Cardiac septum (tissue), 1 donor: ENCODE results near the gene HOXB4. TPM values are rescaled to one million over a fixed set of nuclear protein-coding genes. Genes with fewer than 3 reads are reported as not detected.

Experiments used
- DNase-seq: peaks from one replicate; pipeline ENCODE4 v3.0.0-alpha.2; 2020; ENCODE audit warnings: low spot score
- intact Hi-C: fragments of 100-400 bp; cut with DNase I; formaldehyde crosslinking; loops from one replicate; pipeline ENCODE4 v1.14.0; 2022
- long read RNA-seq: library from polyadenylated mRNA; unstranded; transcript quantifications from one replicate; pipeline ENCODE4 v2.0.0, GENCODE V29; 2021
- total RNA-seq: library from RNA; stranded (reverse); fragmentation: NEBNext Ultra II Directional; extraction: Animal tissue kit (Norgen Biotek cat#: 25700); gene quantifications from one replicate; pipeline ENCODE4 v1.2.1, GENCODE V29; 2021
- donor health status: DM: no; HTN: no; CAD: no.

The HOXB4 gene
- 1.6 TPM for total RNA-seq
- long read RNA-seq, partial matches to known transcripts = 0 of 3 reads
- long read RNA-seq, other reads (novel, unspliced or antisense) = 2 of 3 reads

DNA sequence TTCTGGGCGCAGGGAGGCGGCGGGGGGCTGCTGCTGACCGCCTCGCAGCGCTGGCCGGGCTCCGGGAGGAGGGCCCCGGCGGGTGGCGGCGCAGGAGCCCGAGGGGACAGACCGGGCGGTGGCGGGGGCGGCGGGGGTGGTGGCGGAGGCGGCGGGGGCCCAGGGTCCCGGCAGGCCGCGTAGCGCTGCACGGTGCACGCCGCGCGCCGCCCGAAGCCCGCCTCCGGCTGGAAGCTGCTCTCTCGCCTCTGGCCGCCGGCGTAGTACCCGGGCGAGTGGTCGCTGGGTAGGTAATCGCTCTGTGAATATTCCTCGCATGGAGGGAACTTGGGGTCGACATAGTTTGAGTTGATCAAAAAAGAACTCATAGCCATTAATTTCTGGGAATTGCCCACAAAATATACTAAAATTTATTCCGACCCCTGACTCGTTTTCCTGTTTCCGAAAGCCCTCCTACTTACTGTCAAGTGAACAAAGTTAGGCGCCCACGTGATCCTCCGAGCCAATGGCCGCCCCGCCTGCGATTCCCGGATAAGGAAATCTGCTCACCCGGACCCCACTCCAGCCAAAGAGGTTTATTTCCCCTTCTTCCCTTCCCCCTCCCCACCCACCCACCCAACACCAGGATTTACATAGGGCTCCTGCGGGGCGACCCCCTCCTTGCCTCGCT, at the start of gene HOXB4:
HOXB4 (minus strand) TSS at position 405 of the 670 bp plus-strand sequence; CDS start at position 374, 31 bp downstream.
- intact Hi-C loops = no loop called here
- DNase-seq = peak; percentile 88

GRCh38 chr17:48627118-48627597, 49.0 kb upstream of the HOXB4 start:
- DNase-seq = no peak
- intact Hi-C loops = no loop called here

DNA sequence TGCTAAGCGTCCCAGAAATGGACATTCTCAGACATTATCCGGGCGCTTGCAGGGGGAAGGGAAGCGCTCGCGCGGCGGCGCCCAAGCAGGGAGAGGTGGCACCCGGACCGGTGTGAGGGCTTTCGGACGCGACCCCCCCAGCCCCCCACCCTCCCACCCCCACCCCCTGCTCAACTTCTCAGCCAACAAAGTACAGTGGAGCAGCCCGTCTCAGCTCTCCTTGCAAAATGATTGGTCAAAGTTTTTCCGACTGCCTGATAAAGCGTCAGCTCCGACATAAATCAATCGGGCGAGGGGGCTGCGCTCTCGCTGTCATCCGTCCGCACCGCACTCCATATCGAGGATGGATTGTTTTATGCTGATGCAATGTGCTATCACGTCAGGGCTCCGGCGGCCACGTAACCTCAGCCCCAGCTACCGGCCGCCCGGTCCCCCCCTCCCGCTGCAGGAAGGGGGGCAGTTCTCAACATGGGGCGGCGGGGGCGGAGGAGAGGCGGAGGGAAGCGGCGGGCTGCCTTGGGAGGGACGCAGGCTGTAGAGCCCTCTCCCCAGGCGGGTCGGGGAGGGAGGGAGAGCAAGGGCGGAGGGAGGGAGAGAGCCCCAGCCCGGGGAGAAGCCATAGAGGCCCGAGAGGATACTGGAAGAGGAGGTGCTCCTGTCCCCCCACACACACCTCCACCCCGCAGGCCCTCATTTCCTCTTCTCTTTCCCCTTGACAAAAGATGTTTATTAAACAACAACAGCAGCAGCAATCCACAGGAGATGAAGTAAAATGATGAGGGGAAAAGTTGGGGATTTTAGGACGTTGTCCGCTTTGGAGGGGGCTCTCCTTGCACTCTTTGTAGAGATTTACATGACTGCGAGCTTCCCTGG, 48.3 kb upstream of the HOXB4 start, which contains the start of gene HOXB9:
HOXB9 (minus strand) TSS at position 114 of the 873 bp plus-strand sequence; CDS start at position 25, 89 bp downstream.
- intact Hi-C loops = no loop called here
- no peak for DNase-seq

DNA sequence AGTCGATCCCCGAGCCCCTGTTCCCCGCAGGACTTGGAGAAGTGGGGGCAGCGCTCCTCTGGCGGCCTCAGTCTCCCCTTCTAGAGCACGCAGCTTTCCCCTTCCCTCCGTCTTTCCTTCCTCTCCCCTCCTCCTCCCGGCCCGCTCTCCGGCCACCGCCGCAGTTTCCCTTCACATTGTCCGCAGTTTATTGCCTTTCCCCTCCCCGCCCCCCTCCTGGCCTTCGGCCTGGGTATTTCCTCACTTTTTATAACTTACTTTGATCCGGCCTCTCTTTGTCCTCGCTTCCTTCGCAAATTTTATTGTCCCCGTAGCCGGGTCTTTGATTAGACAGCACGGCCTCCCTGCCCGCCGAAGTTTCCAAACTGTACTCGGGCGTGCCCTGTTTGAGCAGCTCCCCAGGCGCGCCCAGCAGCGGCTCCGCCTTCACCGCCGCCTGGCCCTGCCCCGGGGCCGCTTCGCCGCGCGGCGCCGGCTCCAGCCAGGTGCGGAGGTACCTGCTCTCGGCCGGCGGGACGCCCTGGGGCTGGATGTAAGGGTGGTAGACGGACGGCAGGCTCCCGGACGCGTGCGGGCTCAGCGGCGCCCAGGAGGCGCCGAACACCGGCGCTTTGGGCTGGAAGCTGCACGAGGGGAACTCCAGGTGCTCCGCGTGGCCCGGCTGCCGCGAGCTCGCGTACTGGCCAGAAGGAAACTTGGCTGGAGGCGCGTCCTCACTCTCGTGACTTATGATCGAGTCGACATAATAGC, 47.5 kb upstream of the HOXB4 start:
- no peak for DNase-seq
- intact Hi-C loops = no loop called here

- intact Hi-C loops = loop anchor here (5.0 kb wide), 1 partner anchor 363 kb away; no protein-coding TSS in a partner anchor
- DNase-seq = no peak
These were observed 46.7 kb upstream of the HOXB4 start for GRCh38 chr17:48624544-48625494.

- intact Hi-C loops = loop anchor here (5.0 kb wide), 1 partner anchor 362 kb away; no protein-coding TSS in a partner anchor
- no peak for DNase-seq
These were observed 46.0 kb upstream of the HOXB4 start for GRCh38 chr17:48624118-48624517.

DNA sequence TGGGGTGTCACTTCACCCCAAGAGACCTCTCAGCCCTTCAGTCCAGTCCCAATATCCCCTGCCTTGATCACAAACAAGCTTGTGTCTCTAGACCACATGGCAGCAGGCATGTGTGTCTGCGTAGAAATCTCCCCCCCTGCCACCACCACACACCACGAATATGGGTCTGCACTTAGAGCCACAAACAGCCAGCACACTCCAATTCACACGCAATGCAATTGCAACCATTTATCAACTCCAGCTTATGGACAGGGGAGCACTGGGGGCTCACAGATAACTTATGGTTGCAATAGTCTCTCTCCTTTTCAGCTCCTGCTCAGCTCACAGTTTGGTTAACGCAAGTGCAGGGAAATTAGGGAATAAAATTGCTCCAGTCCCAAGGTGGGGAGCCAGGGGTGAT, 45.4 kb upstream of the HOXB4 start:
- intact Hi-C loops = loop anchor here (5.0 kb wide), 1 partner anchor 361 kb away; no protein-coding TSS in a partner anchor
- DNase-seq = no peak

GRCh38 chr17:48622857-48623256, 44.7 kb upstream of the HOXB4 start:
- DNase-seq = no peak
- intact Hi-C loops = loop anchor here (5.0 kb wide), 1 partner anchor 361 kb away; no protein-coding TSS in a partner anchor

DNA sequence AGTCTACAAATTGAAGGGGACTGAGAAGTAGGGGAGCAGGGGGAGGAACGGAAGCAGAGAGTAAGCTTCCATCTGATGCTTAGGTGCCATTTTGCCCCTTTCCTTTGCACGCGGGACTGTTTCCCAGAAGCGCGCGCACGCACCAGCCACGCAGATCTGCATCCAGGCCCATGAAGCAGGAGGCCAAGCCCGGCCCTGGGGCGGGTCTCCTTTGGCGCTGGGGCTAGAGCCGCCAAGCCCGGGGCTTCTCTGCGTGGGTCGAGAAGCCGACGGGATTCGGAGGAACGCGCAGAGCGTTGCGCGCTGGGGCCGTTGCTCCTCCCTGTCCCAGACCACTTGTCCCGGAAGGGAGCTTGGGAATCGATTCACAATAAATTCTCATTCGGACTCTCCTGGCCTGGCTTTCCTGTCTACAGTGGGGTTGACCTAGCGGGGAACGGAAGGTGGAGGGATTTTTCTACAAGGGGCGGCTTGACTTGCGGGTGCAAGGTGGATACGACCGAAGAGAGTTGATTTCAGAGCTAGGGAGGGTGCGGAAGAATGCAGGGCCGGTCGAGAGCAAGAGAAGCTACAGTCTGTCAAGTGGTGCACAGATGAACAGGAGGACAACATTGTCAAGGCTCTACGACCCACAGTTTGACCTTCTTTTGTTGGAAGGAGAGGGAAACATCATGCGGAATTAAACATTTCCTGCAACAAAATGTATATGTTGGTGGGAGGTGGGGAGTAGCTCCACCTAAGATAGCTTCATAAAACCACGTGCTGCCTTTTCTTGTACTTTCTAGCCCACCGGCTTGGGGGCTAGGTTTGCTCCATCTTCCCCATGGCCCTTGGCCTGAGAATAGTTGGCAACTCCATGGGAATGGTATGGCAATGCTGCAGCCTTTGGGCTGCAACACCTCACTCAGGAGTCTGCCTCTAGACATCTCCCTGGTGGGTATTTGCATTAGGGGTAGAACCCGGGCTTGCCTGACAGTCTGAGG, 43.6 kb upstream of the HOXB4 start:
- intact Hi-C loops = loop anchor here (5.0 kb wide), 1 partner anchor 359 kb away; no protein-coding TSS in a partner anchor
- DNase-seq = no peak

GRCh38 chr17:48620461-48621139, 42.5 kb upstream of the HOXB4 start:
- no peak for DNase-seq
- intact Hi-C loops = loop anchor here (5.0 kb wide), 1 partner anchor 358 kb away; no protein-coding TSS in a partner anchor

DNA sequence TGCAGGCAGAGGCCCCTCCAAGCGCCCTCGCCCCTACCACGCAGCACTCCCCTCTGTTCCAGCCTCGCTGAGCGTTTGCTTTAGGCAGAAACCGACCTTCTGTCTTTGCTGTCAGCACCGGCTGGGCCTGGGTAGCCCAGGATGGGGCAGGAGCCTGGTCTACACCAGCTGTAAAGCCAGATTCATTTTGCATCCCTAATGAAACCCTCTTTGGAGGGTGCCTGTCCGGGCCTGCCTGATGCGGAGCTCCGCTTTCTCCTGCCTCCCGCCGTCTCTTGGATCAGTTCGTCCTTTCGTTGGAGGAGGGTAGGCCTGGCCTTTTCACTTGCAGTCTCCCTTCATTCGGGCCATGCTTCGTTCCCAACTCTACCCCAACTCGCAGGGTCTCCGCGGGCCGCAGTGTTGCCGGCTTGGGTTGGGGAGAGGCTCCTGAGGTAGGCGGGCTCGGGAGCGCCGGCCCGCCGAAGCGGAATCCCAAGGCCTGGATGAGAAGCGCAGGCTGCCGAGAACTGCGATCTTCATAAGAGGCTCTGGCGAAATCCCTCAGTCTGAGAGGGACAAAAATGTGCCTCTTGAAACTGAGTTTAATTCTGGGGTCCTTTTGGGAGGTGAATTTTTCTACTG, 41.8 kb upstream of the HOXB4 start:
- intact Hi-C loops = loop anchor here (5.0 to 10.0 kb wide), 6 partner anchors 283 to 595 kb away; partner anchors contain the start of gene IGF2BP1
- DNase-seq = no peak

- DNase-seq = peak; percentile 93
- intact Hi-C loops = loop anchor here (5.0 to 10.0 kb wide), 5 partner anchors 281 to 594 kb away; partner anchors contain the start of gene IGF2BP1
These were observed 40.2 kb upstream of the HOXB4 start for GRCh38 chr17:48618256-48618896.

DNA sequence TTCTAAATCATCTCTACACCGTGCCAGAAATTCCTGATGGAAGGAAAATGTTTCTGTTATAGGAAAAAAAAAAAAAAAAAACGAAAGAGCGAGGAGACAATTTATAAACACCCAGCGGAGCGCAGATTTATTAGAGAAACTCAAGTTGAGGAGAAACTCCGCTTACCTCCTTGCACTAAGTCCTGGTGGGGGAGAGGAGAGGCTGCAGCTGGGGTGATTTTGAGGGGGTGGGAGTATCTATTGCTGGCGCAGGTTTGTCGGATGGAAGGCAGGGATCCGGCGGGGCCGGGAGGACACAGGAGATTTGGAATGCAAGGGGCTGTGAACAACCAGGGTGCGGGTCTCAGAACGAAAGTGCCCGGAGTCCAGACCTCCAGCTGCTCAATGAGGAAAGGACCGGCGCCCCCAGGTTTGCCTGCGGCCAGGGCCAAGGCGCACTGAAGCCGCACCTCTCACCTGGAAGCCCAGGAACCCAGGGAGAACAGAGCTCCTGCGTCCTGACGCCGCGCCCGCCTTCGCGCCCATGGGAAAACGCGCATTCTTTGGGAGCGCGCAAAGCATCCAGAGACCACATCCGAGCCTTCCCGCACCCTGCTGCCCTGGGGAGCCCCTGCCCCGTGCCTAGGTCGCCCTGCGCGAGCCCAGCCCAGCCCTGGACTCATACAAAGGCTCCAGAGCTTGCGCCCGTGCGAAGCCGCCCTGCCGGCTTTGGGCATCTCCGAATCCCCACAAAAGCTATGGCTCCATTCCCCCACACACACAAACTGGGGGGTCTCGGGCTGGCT, 39.5 kb upstream of the HOXB4 start:
- intact Hi-C loops = loop anchor here (5.0 to 10.0 kb wide), 5 partner anchors 280 to 593 kb away; partner anchors contain the start of gene IGF2BP1
- no peak for DNase-seq

DNA sequence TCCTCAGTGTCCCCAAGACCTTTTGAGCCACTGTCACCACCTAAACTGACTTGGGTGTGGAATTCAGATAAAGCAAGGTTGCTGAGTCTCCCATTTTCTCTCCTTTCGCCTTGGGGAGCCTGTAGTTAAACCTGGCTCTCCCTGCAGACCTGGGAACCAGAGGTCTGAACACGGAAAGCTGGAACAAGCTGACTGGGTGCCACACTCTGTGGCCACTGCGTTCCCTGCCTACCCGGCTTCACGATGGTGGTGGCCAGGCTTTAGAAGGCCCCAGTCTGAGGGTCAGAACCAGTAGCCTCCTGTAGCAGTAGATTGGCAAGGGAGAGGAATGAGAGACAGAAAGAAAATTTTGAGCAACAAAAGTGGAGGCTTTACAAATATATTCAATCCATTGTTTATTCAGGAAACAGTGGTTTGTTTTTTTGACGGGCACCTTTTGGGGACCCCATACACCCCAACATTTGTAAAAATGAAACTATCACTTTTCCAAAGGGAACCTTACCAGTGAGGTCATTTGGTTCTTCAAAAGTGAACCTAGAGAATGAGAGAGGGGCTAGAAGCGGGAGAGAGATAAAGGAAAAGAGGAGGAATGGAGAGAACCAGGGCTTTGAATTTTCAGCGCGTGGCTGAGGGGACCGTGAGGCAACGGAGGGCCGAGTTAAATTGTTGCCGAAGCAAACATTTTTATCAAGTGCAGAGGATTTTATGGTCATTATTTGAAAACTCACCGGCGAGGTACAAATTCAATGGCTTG, 38.7 kb upstream of the HOXB4 start:
- intact Hi-C loops = loop anchor here (5.0 to 10.0 kb wide), 5 partner anchors 280 to 592 kb away; partner anchors contain the start of gene IGF2BP1
- DNase-seq = no peak
